SU-DHL-6 (cell line): ENCODE measurements around the gene ALKBH5.

Experiments used
- H2AFZ ChIP-seq: fragments of 200-600 bp; sonication (generic); 2 replicates; pipeline ENCODE4 v1.6.1; 2014; ENCODE audit warnings: low read depth, mild to moderate bottlenecking, moderate library complexity, mixed read lengths, antibody characterized with exemption, low read length; ENCODE audit not compliant: severe bottlenecking
- H3F3A ChIP-seq: fragments of 200-600 bp; shearing (Covaris generic); 2 replicates; pipeline ENCODE4 v1.6.0; 2016; ENCODE audit warnings: antibody characterized with exemption, mild to moderate bottlenecking; ENCODE audit not compliant: insufficient read depth
- H3K27ac ChIP-seq: fragments of 200-600 bp; sonication (generic); 2 replicates; pipeline ENCODE4 v1.5.1; 2016; ENCODE audit warnings: low read depth, mild to moderate bottlenecking, low read length, moderate library complexity, mixed read lengths
- H3K27me3 ChIP-seq: fragments of 200-600 bp; sonication (generic), shearing (Covaris generic); 2 replicates; pipeline ENCODE4 v1.6.0; 2014; ENCODE audit warnings: mild to moderate bottlenecking, low read length
- H3K36me3 ChIP-seq: fragments of 200-600 bp; sonication (generic); 2 replicates; pipeline ENCODE4 v1.6.1; 2014; ENCODE audit warnings: mild to moderate bottlenecking, low read length, mixed read lengths
- H3K4me2 ChIP-seq: fragments of 300-600, 200-600 bp; shearing (Covaris generic), sonication (generic); 2 replicates; pipeline ENCODE4 v1.6.0; 2014; ENCODE audit warnings: low read length, low read depth, mild to moderate bottlenecking; ENCODE audit not compliant: poor library complexity, severe bottlenecking
- H3K4me3 ChIP-seq: fragments of 200-600 bp; sonication (generic); 2 replicates; pipeline ENCODE4 v1.5.1; 2014; ENCODE audit warnings: antibody characterized with exemption, low read length, mild to moderate bottlenecking, mixed read lengths; ENCODE audit not compliant: insufficient read depth, poor library complexity, severe bottlenecking
- H3K79me2 ChIP-seq: fragments of 200-600 bp; sonication (generic); 2 replicates; pipeline ENCODE4 v1.6.1; 2014; ENCODE audit warnings: mild to moderate bottlenecking, low read length, moderate library complexity; ENCODE audit not compliant: insufficient read depth
- H3K9ac ChIP-seq: fragments of 200-600 bp; sonication (generic); 2 replicates; pipeline ENCODE4 v1.7.0; 2014; ENCODE audit warnings: mild to moderate bottlenecking, low read length
- H3K9me2 ChIP-seq: fragments of 200-600 bp; sonication (generic); replicated peaks from 2 replicates; pipeline ENCODE4 v1.6.1; 2014; ENCODE audit warnings: low read length; ENCODE audit not compliant: insufficient read depth
- H3K9me3 ChIP-seq: fragments of 200-600 bp; sonication (generic); 2 replicates; pipeline ENCODE4 v1.6.1; 2014; ENCODE audit warnings: low read length, mixed read lengths; ENCODE audit not compliant: insufficient read depth
- H4K20me1 ChIP-seq: fragments of 200-600 bp; sonication (generic); 2 replicates; pipeline ENCODE4 v1.6.1; 2014; ENCODE audit warnings: low read depth, mild to moderate bottlenecking, antibody characterized with exemption, low read length, moderate library complexity, mixed read lengths
- CTCF ChIP-seq: fragments of 200-600 bp; sonication (generic); IDR thresholded peaks from one replicate; pipeline ENCODE4 v1.5.1; 2017; ENCODE audit warnings: antibody characterized with exemption, mild to moderate bottlenecking, low read length, moderate library complexity; ENCODE audit not compliant: insufficient read depth, poor library complexity, severe bottlenecking
- EZH2phosphoT487 ChIP-seq: fragments of 200-600 bp; sonication (generic), shearing (Covaris generic); conservative IDR thresholded peaks from 2 replicates; pipeline ENCODE4 v1.6.1; 2018; ENCODE audit warnings: mild to moderate bottlenecking, antibody characterized with exemption, low read length, moderate library complexity, mixed read lengths

The ALKBH5 gene

GRCh38 chr17:18185832-18186626 is 2.4 kb downstream of the ALKBH5 start:
- TF ChIP-seq CTCF, result no peak
- no peak for TF ChIP-seq EZH2phosphoT487
- peak overlapping the region; percentile 88 for H3K9ac ChIP-seq
- 0 out of 2 replicates have a peak overlapping the region, but pooled peaks have one; percentile 0 for H3K27ac ChIP-seq
- no peaks in the 10 kb centered on the region for H3F3A ChIP-seq
- H3K27me3 ChIP-seq, result no peaks in the 10 kb centered on the region
- no peaks in the 10 kb centered on the region for H3K9me3 ChIP-seq
- H3K9me2 ChIP-seq, result no peaks in the 10 kb centered on the region
- peak overlapping the region; percentile 79 for H3K4me2 ChIP-seq
- peaks cover 27% of the 10 kb centered on the region for H4K20me1 ChIP-seq
- H3K4me3 ChIP-seq, result peak overlapping the region; percentile 90
- 0 out of 2 replicates have a peak, but pooled peaks cover 3% of the 10 kb centered on the region for H3K36me3 ChIP-seq
- no peak overlapping the region for H2AFZ ChIP-seq
- peaks cover 66% of the 10 kb centered on the region for H3K79me2 ChIP-seq

DNA sequence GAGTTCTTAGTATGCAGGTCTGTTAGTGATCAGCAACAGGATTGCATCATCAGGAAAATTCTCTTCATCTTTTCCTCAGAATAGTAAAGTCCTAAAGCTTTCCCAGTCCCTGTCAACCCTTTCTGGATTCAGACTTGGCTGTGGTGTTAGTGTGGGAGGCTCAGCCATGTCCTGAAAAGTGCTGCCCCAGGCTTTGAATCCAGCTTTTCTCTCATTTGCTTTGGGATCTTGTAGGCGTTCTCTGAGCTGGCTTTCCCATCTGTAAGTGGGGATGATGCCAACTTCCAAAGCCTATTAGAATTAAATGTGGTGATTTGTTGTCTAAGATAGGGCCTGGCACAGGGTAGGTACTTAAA is 3.0 kb downstream of the ALKBH5 start:
- Histone ChIP-seq H3K9me3 (no peaks in the 10 kb centered on the region), H4K20me1 (peaks cover 27% of the 10 kb centered on the region), H3K4me2 (peak overlapping the region; percentile 79), H3K9me2 (no peaks in the 10 kb centered on the region), H3K36me3 (0 out of 2 replicates have a peak, but pooled peaks cover 3% of the 10 kb centered on the region), H3K27me3 (no peaks in the 10 kb centered on the region), H3K27ac (0 out of 2 replicates have a peak overlapping the region, but pooled peaks have one; percentile 0), H3K9ac (peak overlapping the region; percentile 88), H2AFZ (no peak overlapping the region), H3F3A (no peaks in the 10 kb centered on the region), H3K79me2 (peaks cover 72% of the 10 kb centered on the region), H3K4me3 (peak overlapping the region; percentile 90)
- TF ChIP-seq EZH2phosphoT487 (no peak), CTCF (no peak)

GRCh38 chr17:18187226-18187625 is 3.6 kb downstream of the ALKBH5 start:
- H3K9me2 ChIP-seq, result no peaks in the 10 kb centered on the region
- no peak overlapping the region for H2AFZ ChIP-seq
- H3F3A ChIP-seq, result no peaks in the 10 kb centered on the region
- H3K4me3 ChIP-seq, result peak overlapping the region; percentile 90
- peak overlapping the region; percentile 88 for H3K9ac ChIP-seq
- peaks cover 27% of the 10 kb centered on the region for H4K20me1 ChIP-seq
- H3K36me3 ChIP-seq, result 0 out of 2 replicates have a peak, but pooled peaks cover 3% of the 10 kb centered on the region
- peaks cover 78% of the 10 kb centered on the region for H3K79me2 ChIP-seq
- H3K27ac ChIP-seq, result no peak overlapping the region
- no peaks in the 10 kb centered on the region for H3K9me3 ChIP-seq
- no peak for TF ChIP-seq CTCF
- TF ChIP-seq EZH2phosphoT487, result no peak
- no peaks in the 10 kb centered on the region for H3K27me3 ChIP-seq
- peak overlapping the region; percentile 79 for H3K4me2 ChIP-seq
